MCF 10A (cell line): ENCODE data around the gene NPFF. TPM values are rescaled to one million over a fixed set of nuclear protein-coding genes. Genes with fewer than 3 reads are reported as not detected.
"Not testable (repeated sequence)": the region's sequence is repeated elsewhere in the genome, so short reads cannot be mapped to it uniquely, and the experiment has no call there.

Source experiments
- BruUV-seq: library from RNA; stranded (reverse); fragments of 400-500 nt; replicated peaks from 2 replicates; lab custom pipeline; 2021; lab: Mats Ljungman, UMichigan
- CTCF ChIA-PET: fragments of 300-600 bp; sonication (Branson Sonifier 250); formaldehyde crosslinking; extraction: SDS; loops from one replicate; lab custom pipeline; 2021; ENCODE audit warnings: antibody characterized with exemption, inconsistent platforms; lab: Yijun Ruan, JAX
- POLR2A ChIA-PET: fragments of 300-600, 350-650 bp; sonication (Branson Sonifier 250); formaldehyde crosslinking; extraction: SDS; loops from one replicate; lab custom pipeline; 2020; ENCODE audit warnings: antibody characterized with exemption, inconsistent platforms; lab: Yijun Ruan, JAX
- DNase-seq: peaks from one replicate; pipeline ENCODE4 v3.0.0-alpha.2; 2018; ENCODE audit not compliant: unreplicated experiment
- H3K27ac Mint-ChIP-seq: one replicate; pipeline ENCODE4 v1.8.0; 2022; ENCODE audit warnings: mild to moderate bottlenecking, low read depth, mixed read lengths; ENCODE audit not compliant: unreplicated experiment
- H3K27me3 Mint-ChIP-seq: one replicate; pipeline ENCODE4 v1.8.0; 2022; ENCODE audit warnings: mixed read lengths; ENCODE audit not compliant: insufficient read depth, unreplicated experiment
- H3K36me3 Mint-ChIP-seq: one replicate; pipeline ENCODE4 v1.8.0; 2022; ENCODE audit warnings: mild to moderate bottlenecking, moderate library complexity, mixed read lengths; ENCODE audit not compliant: insufficient read depth, unreplicated experiment
- H3K4me1 Mint-ChIP-seq: one replicate; pipeline ENCODE4 v1.8.0; 2022; ENCODE audit warnings: mixed read lengths; ENCODE audit not compliant: insufficient read depth, unreplicated experiment
- H3K4me3 Mint-ChIP-seq: one replicate; pipeline ENCODE4 v1.8.0; 2022; ENCODE audit warnings: mild to moderate bottlenecking, moderate library complexity, mixed read lengths; ENCODE audit not compliant: unreplicated experiment
- H3K9me3 Mint-ChIP-seq: one replicate; pipeline ENCODE4 v1.8.0; 2022; ENCODE audit warnings: mixed read lengths; ENCODE audit not compliant: unreplicated experiment
- CTCF ChIP-seq: fragments of 200-600 bp; IDR thresholded peaks from one replicate; pipeline ENCODE4 v1.8.0; 2022; ENCODE audit warnings: antibody characterized with exemption, mild to moderate bottlenecking; ENCODE audit not compliant: unreplicated experiment
- intact Hi-C: fragments of 100-400 bp; cut with micrococcal nuclease; formaldehyde crosslinking; loops from 2 replicates; pipeline ENCODE4 v1.14.1; 2022
- total RNA-seq: library from RNA; stranded (reverse); gene quantifications from 2 replicates; pipeline ENCODE4 v1.2.3, GENCODE V29; 2022

The NPFF gene
- total RNA-seq, 1 experiment from 2014 or later, result not detected

GRCh38 chr12:53550595-53550994, 43.3 kb upstream of the NPFF start:
- H3K27ac Mint-ChIP-seq, result peak overlapping the region; percentile 29
- CTCF ChIA-PET, result no interaction called here
- no peak for TF ChIP-seq CTCF
- H3K27me3 Mint-ChIP-seq, result no peaks in the 10 kb centered on the region
- no TSS peak for BruUV-seq
- H3K36me3 Mint-ChIP-seq, result peaks cover 53% of the 10 kb centered on the region
- H3K4me1 Mint-ChIP-seq, result peaks cover 8% of the 10 kb centered on the region
- H3K9me3 Mint-ChIP-seq, result no peaks in the 10 kb centered on the region
- DNase-seq, result peak; percentile 58
- POLR2A ChIA-PET, result interaction anchor here (0.6 to 1.1 kb wide), 5 partner anchors 11 to 313 kb away, joined by 3 to 4 read pairs (median 3); partner anchors contain the start of gene ATP5MC2
- intact Hi-C loops, result no loop called here
- H3K4me3 Mint-ChIP-seq, result no peak overlapping the region

- H3K27me3 Mint-ChIP-seq, H3K4me1 Mint-ChIP-seq, DNase-seq, H3K9me3 Mint-ChIP-seq, H3K4me3 Mint-ChIP-seq, intact Hi-C loops, BruUV-seq: not testable (repeated sequence)
- Mint-ChIP-seq H3K27ac (peak overlapping the region; percentile 29), H3K36me3 (peaks cover 56% of the 10 kb centered on the region)
- ChIA-PET CTCF (interaction anchor here (1.2 kb wide), 1 partner anchor 196 kb away, joined by 4 read pairs; no protein-coding TSS in a partner anchor), POLR2A (interaction anchor here (0.6 to 1.1 kb wide), 4 partner anchors 12 to 312 kb away, joined by 3 to 4 read pairs (median 3); partner anchors contain the start of gene ATP5MC2)
Measured at GRCh38 chr12:53550131-53550530, 42.8 kb upstream of the NPFF start.

GRCh38 chr12:53548354-53548753, 41.1 kb upstream of the NPFF start:
- ChIA-PET POLR2A (interaction anchor here (1.0 to 1.3 kb wide), 4 partner anchors 10 to 116 kb away, joined by 3 to 7 read pairs (median 4); no protein-coding TSS in a partner anchor), CTCF (interaction anchor here (0.6 to 1.8 kb wide), 3 partner anchors 10 to 127 kb away, joined by 3 to 5 read pairs (median 3); partner anchors contain the start of gene ATP5MC2)
- H3K4me3 Mint-ChIP-seq, H3K27ac Mint-ChIP-seq, BruUV-seq, intact Hi-C loops, DNase-seq, H3K9me3 Mint-ChIP-seq, H3K27me3 Mint-ChIP-seq: not testable (repeated sequence)
- Mint-ChIP-seq H3K4me1 (peaks cover 18% of the 10 kb centered on the region), H3K36me3 (peaks cover 71% of the 10 kb centered on the region)

- H3K36me3 Mint-ChIP-seq, result peaks cover 75% of the 10 kb centered on the region
- peaks cover 19% of the 10 kb centered on the region for H3K4me1 Mint-ChIP-seq
- CTCF ChIA-PET, result interaction anchor here (0.6 to 2.6 kb wide), 21 partner anchors 8 to 436 kb away, joined by 3 to 18 read pairs (median 4); partner anchors contain the start of genes ATF7 and ATP5MC2
- no peaks in the 10 kb centered on the region for H3K9me3 Mint-ChIP-seq
- peak; percentile 73 for DNase-seq
- no peaks in the 10 kb centered on the region for H3K27me3 Mint-ChIP-seq
- intact Hi-C loops, result loop anchor here (1.0 to 5.0 kb wide), 3 partner anchors 83 to 204 kb away; partner anchors contain the start of genes ATF7 and ATP5MC2
- H3K4me3 Mint-ChIP-seq, result no peak overlapping the region
- POLR2A ChIA-PET, result interaction anchor here (0.6 to 2.2 kb wide), 11 partner anchors 11 to 133 kb away, joined by 3 to 24 read pairs (median 5); partner anchors contain the start of genes ATF7, ATP5MC2 and TARBP2
- peak overlapping the region; percentile 57 for H3K27ac Mint-ChIP-seq
- peak; percentile 76 for TF ChIP-seq CTCF
- BruUV-seq, result no TSS peak
Measured at GRCh38 chr12:53543539-53543938, 36.3 kb upstream of the NPFF start.

GRCh38 chr12:53539526-53539925, 32.2 kb upstream of the NPFF start:
- no TSS peak for BruUV-seq
- no peaks in the 10 kb centered on the region for H3K27me3 Mint-ChIP-seq
- ChIA-PET POLR2A (interaction anchor here (1.4 to 1.6 kb wide), 2 partner anchors 8 to 39 kb away, joined by 4 to 8 read pairs; partner anchors contain the start of gene TARBP2), CTCF (interaction anchor here (0.5 to 1.1 kb wide), 6 partner anchors 11 to 217 kb away, joined by 3 to 6 read pairs (median 4); partner anchors contain the start of gene ATP5MC2)
- intact Hi-C loops, result no loop called here
- H3K9me3 Mint-ChIP-seq, result no peaks in the 10 kb centered on the region
- peaks cover 80% of the 10 kb centered on the region for H3K36me3 Mint-ChIP-seq
- H3K27ac Mint-ChIP-seq, result no peak overlapping the region
- no peak for DNase-seq
- peaks cover 25% of the 10 kb centered on the region for H3K4me1 Mint-ChIP-seq
- no peak for TF ChIP-seq CTCF
- no peak overlapping the region for H3K4me3 Mint-ChIP-seq
